ENCODE results near the gene CADPS2. TPM values are rescaled to one million over a fixed set of nuclear protein-coding genes. Genes with fewer than 3 reads are reported as not detected.
"Not testable (repeated sequence)": the region's sequence is repeated elsewhere in the genome, so short reads cannot be mapped to it uniquely, and the experiment has no call there.

Gene CADPS2
- total RNA-seq, 2 donors from 2014 or later: 31.9 to 63.9 TPM

GRCh38 chr7:122682815-122683550, 203.3 kb downstream of the CADPS2 start:
- DNase-seq: no peak
- H3K27ac ChIP-seq: no peak overlapping the region
- intact Hi-C loops (cut with DNase I): no loop called here
- H3K36me3 ChIP-seq (replicated peaks in 1 of 2; ENCODE audit: insufficient read depth in 1 of 2, low read depth in 2 of 2): no peaks in the 10 kb centered on the region
- no peaks in the 10 kb centered on the region for H3K9me3 ChIP-seq
- peaks cover 26% of the 10 kb centered on the region for H3K4me1 ChIP-seq
- no peak overlapping the region for H3K4me3 ChIP-seq
- WGBS, 2 donors: 77 to 80% methylated on average over 8 of the region's 8 CpGs
- no peaks in the 10 kb centered on the region for H3K27me3 ChIP-seq
- no peak for ATAC-seq
- TF ChIP-seq CTCF (IDR thresholded peaks at IDR 0.05) (no peak), POLR2A (IDR thresholded peaks at IDR 0.05) (no peak)

- 97% methylated on average over 16 of the region's 16 CpGs for WGBS, 2 donors
- H3K9me3 ChIP-seq; H3K36me3 ChIP-seq (replicated peaks in 1 of 2; ENCODE audit: insufficient read depth in 1 of 2, low read depth in 2 of 2); ATAC-seq; H3K27me3 ChIP-seq; H3K4me3 ChIP-seq; intact Hi-C loops (cut with DNase I); H3K27ac ChIP-seq; DNase-seq: not testable (repeated sequence)
- H3K4me1 ChIP-seq: peaks cover 31% of the 10 kb centered on the region
These were observed 205.1 kb downstream of the CADPS2 start for GRCh38 chr7:122681186-122681585.

- no peak for ATAC-seq
- no peaks in the 10 kb centered on the region for H3K27me3 ChIP-seq
- H3K4me3 ChIP-seq: no peak overlapping the region
- H3K36me3 ChIP-seq (replicated peaks in 1 of 2; ENCODE audit: insufficient read depth in 1 of 2, low read depth in 2 of 2): no peaks in the 10 kb centered on the region
- H3K27ac ChIP-seq: peak overlapping the region in 2 of 4 donors; percentile 69 to 71
- TF ChIP-seq CTCF (IDR thresholded peaks at IDR 0.05) (no peak), POLR2A (IDR thresholded peaks at IDR 0.05) (no peak)
- 16 to 17% methylated on average over 1 of the region's 1 CpG for WGBS, 2 donors
- peaks cover 32% of the 10 kb centered on the region for H3K4me1 ChIP-seq
- no peak for DNase-seq
- intact Hi-C loops (cut with DNase I): no loop called here
- no peaks in the 10 kb centered on the region for H3K9me3 ChIP-seq
These were observed 206.4 kb downstream of the CADPS2 start for GRCh38 chr7:122679813-122680212.

DNA sequence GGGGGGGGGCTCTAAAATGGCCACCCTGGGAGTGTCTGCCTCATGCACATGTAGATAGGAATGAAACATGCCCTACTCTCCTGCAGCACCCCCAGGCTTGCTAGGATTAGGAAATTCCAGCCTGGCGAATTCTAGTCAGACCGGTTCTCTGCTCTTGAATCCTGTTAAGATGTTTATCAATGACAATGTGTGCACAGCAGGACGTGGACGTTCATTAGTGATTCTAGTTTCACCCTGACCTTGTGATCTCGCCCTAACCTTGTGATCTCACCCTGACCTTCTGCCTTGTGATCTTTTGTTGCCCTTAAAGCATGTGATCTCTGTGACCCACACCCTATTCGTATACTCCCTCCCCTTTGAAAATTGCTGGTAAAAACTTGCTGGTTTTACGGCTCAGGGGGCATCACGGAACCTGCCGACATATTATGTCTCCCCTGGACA, 207.0 kb downstream of the CADPS2 start:
- intact Hi-C loops (cut with DNase I); H3K9me3 ChIP-seq; H3K4me3 ChIP-seq; H3K36me3 ChIP-seq (replicated peaks in 1 of 2; ENCODE audit: insufficient read depth in 1 of 2, low read depth in 2 of 2); H3K27me3 ChIP-seq: not testable (repeated sequence)
- WGBS, 2 donors: 32 to 37% methylated on average over 9 of the region's 9 CpGs
- peak; percentile 60 for ATAC-seq
- peak; percentile 66 to 86 (median 68) for DNase-seq
- TF ChIP-seq CTCF (IDR thresholded peaks at IDR 0.05): peak in 1 of 7 experiments; percentile 5
- Histone ChIP-seq H3K27ac (peak overlapping the region in 2 of 4 donors; percentile 69 to 71), H3K4me1 (peaks cover 31% of the 10 kb centered on the region)

GRCh38 chr7:122677149-122677548, 209.1 kb downstream of the CADPS2 start:
- Histone ChIP-seq H3K4me3 (no peak overlapping the region), H3K9me3 (no peaks in the 10 kb centered on the region), H3K27me3 (no peaks in the 10 kb centered on the region), H3K27ac (peak overlapping the region in 1 of 4 donors; percentile 1), H3K4me1 (peaks cover 46% of the 10 kb centered on the region), H3K36me3 (replicated peaks in 1 of 2; ENCODE audit: insufficient read depth in 1 of 2, low read depth in 2 of 2) (no peaks in the 10 kb centered on the region)
- TF ChIP-seq CTCF (IDR thresholded peaks at IDR 0.05) (no peak), POLR2A (IDR thresholded peaks at IDR 0.05) (no peak)
- WGBS, 2 donors: 74 to 83% methylated on average over 1 of the region's 1 CpG
- DNase-seq: no peak
- intact Hi-C loops (cut with DNase I): no loop called here
- ATAC-seq: no peak

Measured in body of pancreas (tissue), 4 donors.